AG04450 (cell line): Measurements from ENCODE around the gene CCDC187. TPM values are rescaled to one million over a fixed set of nuclear protein-coding genes. Genes with fewer than 3 reads are reported as not detected.

Source experiments
- CTCF ChIA-PET: fragments of 300-600, 350-600 bp; formaldehyde crosslinking; extraction: SDS; loops from one replicate; lab custom pipeline; 2022; ENCODE audit warnings: antibody characterized with exemption, inconsistent platforms; lab: Charles Lee
- POLR2A ChIA-PET: fragments of 350-600 bp; formaldehyde crosslinking; extraction: SDS; loops from one replicate; lab custom pipeline; 2021; ENCODE audit warnings: antibody characterized with exemption, inconsistent platforms; lab: Yijun Ruan, JAX
- DNase-seq: peaks from one replicate; pipeline ENCODE4 v3.0.0-alpha.2; 2011; ENCODE audit warnings: low read depth, low spot score
- H3K27ac ChIP-seq: one replicate; pipeline ENCODE4 v1.5.1; 2012; ENCODE audit warnings: low read depth, low read length, control low read depth
- H3K27me3 ChIP-seq: one replicate; pipeline ENCODE4 v1.6.0; 2012; ENCODE audit warnings: low read length; ENCODE audit not compliant: control insufficient read depth, insufficient read depth
- H3K4me3 ChIP-seq: 2 replicates; pipeline ENCODE4 v1.5.1; 2011; ENCODE audit warnings: mild to moderate bottlenecking, low read depth, low read length, control low read depth
- H3K9me3 ChIP-seq: 2 replicates; pipeline ENCODE4 v1.5.1; 2012; ENCODE audit warnings: low read length; ENCODE audit not compliant: control insufficient read depth, insufficient read depth
- CTCF ChIP-seq: IDR thresholded peaks from 2 replicates; pipeline ENCODE4 v1.5.1; 2011; ENCODE audit warnings: low read depth, low read length, control low read depth, inconsistent platforms
- polyA plus RNA-seq: library from polyadenylated mRNA; depleted of rRNA; stranded (reverse); fragments of >200 nt; gene quantifications from 2 replicates; pipeline ENCODE4 v1.2.3, GENCODE V29; 2011

Gene CCDC187
- polyA plus RNA-seq, 1 experiment = not detected

DNA sequence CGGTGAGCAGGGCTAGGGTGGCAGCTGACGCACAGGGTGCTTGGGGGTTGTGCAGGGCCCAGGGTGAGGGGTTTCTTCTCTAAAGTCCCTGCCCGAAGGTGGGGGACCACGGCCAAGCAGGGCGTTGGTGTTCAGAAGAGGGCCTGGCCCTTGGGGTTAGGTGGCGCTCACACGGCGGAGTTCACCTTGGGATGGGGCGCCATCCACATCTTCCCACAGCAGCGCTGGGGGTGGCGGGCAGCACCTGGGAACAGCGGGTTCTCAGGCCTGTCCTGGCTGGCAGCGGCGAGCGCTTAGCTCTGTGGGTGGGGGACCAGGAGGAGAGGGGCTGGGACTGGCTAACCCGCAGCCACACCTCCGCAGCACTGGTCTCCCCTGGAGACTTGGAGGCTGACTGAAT lies 29.6 kb upstream of the CCDC187 start:
- DNase-seq = no peak
- peaks cover 3% of the 10 kb centered on the region; the same call in 1 of the 2 replicates for H3K9me3 ChIP-seq
- TF ChIP-seq CTCF = no peak
- H3K4me3 ChIP-seq = no peak overlapping the region
- no peaks in the 10 kb centered on the region for H3K27me3 ChIP-seq
- H3K27ac ChIP-seq = no peak overlapping the region
- ChIA-PET CTCF (no interaction called here), POLR2A (no interaction called here)

GRCh38 chr9:136333045-136333444 lies 29.2 kb upstream of the CCDC187 start:
- TF ChIP-seq CTCF = no peak
- ChIA-PET POLR2A (no interaction called here), CTCF (no interaction called here)
- Histone ChIP-seq H3K27me3 (no peaks in the 10 kb centered on the region), H3K4me3 (no peak overlapping the region), H3K9me3 (peaks cover 7% of the 10 kb centered on the region; the same call in 1 of the 2 replicates), H3K27ac (no peak overlapping the region)
- no peak for DNase-seq

DNA sequence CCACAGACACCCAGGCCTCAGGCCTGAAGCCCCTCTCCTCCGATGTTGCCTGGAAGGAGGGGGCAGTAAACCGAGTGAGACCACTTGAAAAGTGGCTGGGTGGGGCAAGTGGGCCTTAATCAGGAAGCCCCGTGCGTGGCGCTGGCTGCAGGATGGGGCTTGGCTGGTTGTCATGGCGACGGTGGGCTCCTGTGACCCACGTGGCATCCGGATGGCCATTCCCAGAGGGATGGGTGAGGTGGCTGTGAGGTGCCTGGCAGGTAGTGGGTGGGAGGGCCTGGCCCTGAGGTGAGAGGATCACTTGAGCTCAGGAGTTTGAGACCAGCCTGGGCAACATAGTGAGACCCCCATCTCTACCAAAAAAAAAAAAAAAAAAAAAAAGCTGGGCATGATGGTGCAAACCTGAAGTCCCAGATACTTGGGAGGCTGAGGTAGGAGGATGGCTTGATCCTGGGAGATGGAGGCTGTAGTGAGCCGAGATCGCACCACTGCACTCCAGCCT lies 28.6 kb upstream of the CCDC187 start:
- CTCF ChIA-PET = no interaction called here
- peaks cover 7% of the 10 kb centered on the region; the same call in 1 of the 2 replicates for H3K9me3 ChIP-seq
- POLR2A ChIA-PET = no interaction called here

GRCh38 chr9:136331556-136332481 lies 27.9 kb upstream of the CCDC187 start:
- TF ChIP-seq CTCF = no peak
- no peak overlapping the region for H3K4me3 ChIP-seq
- H3K27ac ChIP-seq = no peak overlapping the region
- no peak for DNase-seq
- ChIA-PET POLR2A (no interaction called here), CTCF (no interaction called here)
- peaks cover 7% of the 10 kb centered on the region; the same call in 1 of the 2 replicates for H3K9me3 ChIP-seq
- no peaks in the 10 kb centered on the region for H3K27me3 ChIP-seq

More for the DNA sequence above, 28.6 kb upstream of the CCDC187 start:
- no peak for DNase-seq
- no peak for TF ChIP-seq CTCF
- H3K27me3 ChIP-seq = no peaks in the 10 kb centered on the region
- H3K4me3 ChIP-seq = no peak overlapping the region
- no peak overlapping the region for H3K27ac ChIP-seq

GRCh38 chr9:136331030-136331429 lies 27.1 kb upstream of the CCDC187 start:
- DNase-seq = no peak
- H3K9me3 ChIP-seq = peaks cover 7% of the 10 kb centered on the region; the same call in 1 of the 2 replicates
- no peak for TF ChIP-seq CTCF
- POLR2A ChIA-PET = no interaction called here
- H3K4me3 ChIP-seq = peak overlapping the region; percentile 10; the same call in 1 of the 2 replicates
- H3K27ac ChIP-seq = peak overlapping the region; percentile 11
- CTCF ChIA-PET = no interaction called here
- no peaks in the 10 kb centered on the region for H3K27me3 ChIP-seq
